OCI-LY7 (cell line): ENCODE measurements around the gene PTPRCAP. TPM values are rescaled to one million over a fixed set of nuclear protein-coding genes. Genes with fewer than 3 reads are reported as not detected.

Source experiments
- BruUV-seq: library from RNA; stranded (reverse); fragments of 400-500 nt; replicated peaks from 2 replicates; lab custom pipeline; 2021; lab: Mats Ljungman, UMichigan
- CTCF ChIA-PET: fragments of 300-600 bp; sonication (Branson Sonifier 250); formaldehyde crosslinking; loops from one replicate; lab custom pipeline; 2022; ENCODE audit warnings: antibody characterized with exemption; ENCODE audit not compliant: unreplicated experiment; lab: Charles Lee
- POLR2A ChIA-PET: fragments of 300-600 bp; sonication (Branson Sonifier 250); formaldehyde crosslinking; loops from one replicate; lab custom pipeline; 2022; ENCODE audit warnings: antibody characterized with exemption; lab: Charles Lee
- DNase-seq: peaks from one replicate; pipeline ENCODE4 v3.0.0-alpha.2; 2015; ENCODE audit warnings: low spot score
- H2AFZ ChIP-seq: fragments of 200-600 bp; sonication (generic), shearing (Covaris generic); 2 replicates; pipeline ENCODE4 v1.6.1; 2014; ENCODE audit warnings: mild to moderate bottlenecking, antibody characterized with exemption, low read length, moderate library complexity
- H3K27ac ChIP-seq: fragments of 200-600 bp; sonication (generic); 2 replicates; pipeline ENCODE4 v1.5.1; 2014; ENCODE audit warnings: mixed run types, low read depth, mild to moderate bottlenecking, moderate library complexity, low read length, inconsistent platforms; ENCODE audit not compliant: poor library complexity, severe bottlenecking
- H3K36me3 ChIP-seq: fragments of 200-600 bp; sonication (generic); 2 replicates; pipeline ENCODE4 v1.6.1; 2014; ENCODE audit warnings: mild to moderate bottlenecking, antibody characterized with exemption, low read length, moderate library complexity, mixed read lengths; ENCODE audit not compliant: insufficient read depth
- H3K4me1 ChIP-seq: fragments of 200-600 bp; sonication (generic); 2 replicates; pipeline ENCODE4 v1.5.1; 2014; ENCODE audit warnings: mild to moderate bottlenecking, low read length; ENCODE audit not compliant: insufficient read depth, poor library complexity, severe bottlenecking
- H3K4me2 ChIP-seq: fragments of 200-600 bp; sonication (generic); 2 replicates; pipeline ENCODE4 v1.6.1; 2014; ENCODE audit warnings: mild to moderate bottlenecking, low read length
- H3K4me3 ChIP-seq: fragments of 200-600 bp; sonication (generic); 2 replicates; pipeline ENCODE4 v1.5.1; 2014; ENCODE audit warnings: mild to moderate bottlenecking, low read depth, low read length; ENCODE audit not compliant: poor library complexity, severe bottlenecking
- H3K79me2 ChIP-seq: fragments of 200-600 bp; sonication (generic); 2 replicates; pipeline ENCODE4 v1.6.1; 2016; ENCODE audit warnings: low read depth, mild to moderate bottlenecking, low read length, moderate library complexity, mixed read lengths; ENCODE audit not compliant: insufficient read depth
- H3K9me2 ChIP-seq: fragments of 200-600 bp; sonication (generic); 2 replicates; pipeline ENCODE4 v1.6.1; 2016; ENCODE audit warnings: mild to moderate bottlenecking, low read length, mixed read lengths; ENCODE audit not compliant: insufficient read depth
- H3K9me3 ChIP-seq: fragments of 200-600 bp; sonication (generic); 2 replicates; pipeline ENCODE4 v1.6.1; 2014; ENCODE audit warnings: mild to moderate bottlenecking, mixed run types, low read length, mixed read lengths
- H4K20me1 ChIP-seq: fragments of 200-600 bp; sonication (generic); 2 replicates; pipeline ENCODE4 v1.6.1; 2014; ENCODE audit warnings: mild to moderate bottlenecking, antibody characterized with exemption, low read length, moderate library complexity, mixed read lengths; ENCODE audit not compliant: insufficient read depth
- CTCF ChIP-seq: fragments of 200-600 bp; sonication (generic); conservative IDR thresholded peaks from 2 replicates; pipeline ENCODE4 v1.5.1; 2014; ENCODE audit warnings: mild to moderate bottlenecking, antibody characterized with exemption, low read length, moderate library complexity, mixed read lengths
- EZH2phosphoT487 ChIP-seq: fragments of 200-600 bp; sonication (generic); IDR thresholded peaks from 2 replicates; pipeline ENCODE4 v1.6.1; 2018; ENCODE audit warnings: low read depth, borderline replicate concordance, mild to moderate bottlenecking, mixed run types, antibody characterized with exemption, low read length, moderate library complexity, mixed read lengths
- intact Hi-C: fragments of 100-400 bp; cut with micrococcal nuclease; formaldehyde crosslinking; loops from one replicate; pipeline ENCODE4 v1.10.0; 2022; ENCODE audit not compliant: unreplicated experiment
- total RNA-seq, 2 experiments: library from RNA; depleted of rRNA in 1 of 2; stranded (reverse); fragments of >200 nt in 1 of 2; shearing (Covaris generic) in 1 of 2; gene quantifications; 2 replicates each; pipeline ENCODE4 v1.2.3, GENCODE V29; 2014 to 2022

PTPRCAP gene
- total RNA-seq, 2 experiments from 2014 or later = 129 to 212 TPM

GRCh38 chr11:67422891-67423290 lies 14.6 kb downstream of the PTPRCAP start:
- no peaks in the 10 kb centered on the region for H3K79me2 ChIP-seq
- TF ChIP-seq EZH2phosphoT487 = no peak
- no peak for TF ChIP-seq CTCF
- intact Hi-C loops = loop anchor here (5.0 kb wide), 1 partner anchor 84 kb away; the partner anchor contains the start of genes CDK2AP2 and PITPNM1
- BruUV-seq = no TSS peak
- no peak overlapping the region for H2AFZ ChIP-seq
- no peak overlapping the region for H3K4me2 ChIP-seq
- H3K4me3 ChIP-seq = no peak overlapping the region
- H3K9me3 ChIP-seq = no peaks in the 10 kb centered on the region
- no peak overlapping the region for H3K27ac ChIP-seq
- CTCF ChIA-PET = no interaction called here
- H4K20me1 ChIP-seq = no peaks in the 10 kb centered on the region
- peaks cover 39% of the 10 kb centered on the region for H3K4me1 ChIP-seq
- H3K36me3 ChIP-seq = no peaks in the 10 kb centered on the region
- no peak for DNase-seq
- POLR2A ChIA-PET = interaction anchor here (1.0 to 1.9 kb wide), 2 partner anchors 14 to 16 kb away, joined by 3 to 7 read pairs; partner anchors contain the start of gene PTPRCAP
- no peaks in the 10 kb centered on the region for H3K9me2 ChIP-seq

- ChIA-PET CTCF (interaction anchor here (1.0 kb wide), 1 partner anchor 9 kb away, joined by 4 read pairs; no protein-coding TSS in a partner anchor), POLR2A (interaction anchor here (2.1 kb wide), 1 partner anchor 19 kb away, joined by 15 read pairs; the partner anchor contains the start of genes PPP1CA and TBC1D10C)
- no peak for DNase-seq
- H4K20me1 ChIP-seq = no peaks in the 10 kb centered on the region
- H3K79me2 ChIP-seq = no peaks in the 10 kb centered on the region
- H3K4me2 ChIP-seq = peak overlapping the region; percentile 69
- no TSS peak for BruUV-seq
- 0 out of 2 replicates have a peak, but pooled peaks have one; percentile 24 for TF ChIP-seq CTCF
- TF ChIP-seq EZH2phosphoT487 = no peak
- peaks cover 43% of the 10 kb centered on the region for H3K4me1 ChIP-seq
- H3K9me2 ChIP-seq = no peaks in the 10 kb centered on the region
- H3K36me3 ChIP-seq = no peaks in the 10 kb centered on the region
- H3K27ac ChIP-seq = peak overlapping the region; percentile 8
- intact Hi-C loops = loop anchor here (1.0 to 5.0 kb wide), 2 partner anchors 18 to 86 kb away; partner anchors contain the start of genes CDK2AP2 and PITPNM1
- H2AFZ ChIP-seq = peak overlapping the region; percentile 50; the same call in 1 of the 2 replicates
- H3K4me3 ChIP-seq = peak overlapping the region; percentile 68
- H3K9me3 ChIP-seq = no peaks in the 10 kb centered on the region
Observed at GRCh38 chr11:67421430-67422031, 16.0 kb downstream of the PTPRCAP start.
